Upper lobe of left lung (tissue), 6 donors: ENCODE measurements around the gene COG5. TPM values are rescaled to one million over a fixed set of nuclear protein-coding genes. Genes with fewer than 3 reads are reported as not detected.

Experiments
- ATAC-seq, 2 donors: fragments of 200-7000 bp; cut with Tn5 transposase; one replicate each; pipeline ENCODE4 v1.9.1; 2022; ENCODE audit warnings: mild to moderate bottlenecking in 2 of 2, moderate library complexity in 2 of 2; ENCODE audit not compliant: low FRiP score in 2 of 2
- DNase-seq, 2 donors: peaks; one replicate each; pipeline ENCODE4 v3.0.0-alpha.2; 2019 to 2020
- H3K27ac ChIP-seq, 4 donors: fragments of 200-600 bp; sonication (generic); one replicate each; pipeline ENCODE4 v1.5.1; 2016 to 2019
- H3K27me3 ChIP-seq, 4 donors: fragments of 200-600 bp; sonication (generic); one replicate each; pipeline ENCODE4 v1.5.1; 2017 to 2019
- H3K36me3 ChIP-seq, 4 donors: fragments of 200-600 bp; sonication (generic); one replicate each; pipeline ENCODE4 v1.5.1; 2016 to 2019
- H3K4me1 ChIP-seq, 4 donors: fragments of 200-600 bp; sonication (generic); one replicate each; pipeline ENCODE4 v1.5.1; 2018 to 2019
- H3K4me3 ChIP-seq, 4 donors: fragments of 200-600 bp; sonication (generic); one replicate each; pipeline ENCODE4 v1.5.1; 2017 to 2019; ENCODE audit warnings: mild to moderate bottlenecking in 2 of 4, moderate library complexity in 1 of 4
- H3K9me3 ChIP-seq, 4 donors: fragments of 200-600 bp; sonication (generic); one replicate each; pipeline ENCODE4 v1.5.1; 2018 to 2019
- EP300 ChIP-seq, 4 donors: sonication (generic); formaldehyde crosslinking; IDR thresholded peaks; one replicate each; pipeline ENCODE4 v1.5.1; 2017; ENCODE audit warnings: antibody characterized with exemption in 4 of 4, control low read depth in 2 of 4
- POLR2A ChIP-seq, 4 donors: fragments of 450-650 bp; IDR thresholded peaks; one replicate each; pipeline ENCODE4 v1.5.1; 2016 to 2017; ENCODE audit warnings: antibody characterized with exemption in 4 of 4, mild to moderate bottlenecking in 2 of 4
- POLR2AphosphoS5 ChIP-seq, 2 donors: sonication (generic); formaldehyde crosslinking; IDR thresholded peaks; one replicate each; pipeline ENCODE4 v1.5.1; 2017; ENCODE audit warnings: antibody characterized with exemption in 2 of 2
- WGBS, 2 donors: methylation state at CpG; one replicate each; pipeline ENCODE4 v1.1.5; 2017 to 2018; 5-methylcytosine and 5-hydroxymethylcytosine counted together
- total RNA-seq, 6 donors: library from RNA; depleted of rRNA in 4 of 6; stranded (reverse); fragments of >200 nt in 4 of 6; gene quantifications; one replicate each; pipeline versions ENCODE4 v1.1.0 to v1.2.1, GENCODE V29; 2016 to 2021
- TF ChIP-seq, protein P1 (sequence below), 6 experiments: fragments of 450-650 bp in 4 of 6; fragments of 200-600 bp in 2 of 6; sonication (generic) in 2 of 6; IDR thresholded peaks; one replicate each; pipeline ENCODE4 v1.5.1; 2016 to 2019; ENCODE audit warnings: antibody characterized with exemption in 6 of 6
- donor health status: DM: no; HTN: no; CAD: no; lungs with moderate emphysema.
- donor health status: DM: no; HTN: yes; CAD: no; lungs with severe emphysema.

Gene COG5
- total RNA-seq, 6 donors from 2014 or later: 31.6 to 88.0 (median 50.5) TPM

- Histone ChIP-seq H3K4me3 (no peak overlapping the region), H3K4me1 (no peaks in the 10 kb centered on the region), H3K36me3 (no peaks in the 10 kb centered on the region), H3K27me3 (no peaks in the 10 kb centered on the region), H3K9me3 (no peaks in the 10 kb centered on the region), H3K27ac (no peak overlapping the region)
- DNase-seq: no peak
- TF ChIP-seq POLR2A (IDR thresholded peaks at IDR 0.05) (no peak), EP300 (IDR thresholded peaks at IDR 0.05) (no peak), POLR2AphosphoS5 (IDR thresholded peaks at IDR 0.05) (no peak)
- TF ChIP-seq, protein P1, sequence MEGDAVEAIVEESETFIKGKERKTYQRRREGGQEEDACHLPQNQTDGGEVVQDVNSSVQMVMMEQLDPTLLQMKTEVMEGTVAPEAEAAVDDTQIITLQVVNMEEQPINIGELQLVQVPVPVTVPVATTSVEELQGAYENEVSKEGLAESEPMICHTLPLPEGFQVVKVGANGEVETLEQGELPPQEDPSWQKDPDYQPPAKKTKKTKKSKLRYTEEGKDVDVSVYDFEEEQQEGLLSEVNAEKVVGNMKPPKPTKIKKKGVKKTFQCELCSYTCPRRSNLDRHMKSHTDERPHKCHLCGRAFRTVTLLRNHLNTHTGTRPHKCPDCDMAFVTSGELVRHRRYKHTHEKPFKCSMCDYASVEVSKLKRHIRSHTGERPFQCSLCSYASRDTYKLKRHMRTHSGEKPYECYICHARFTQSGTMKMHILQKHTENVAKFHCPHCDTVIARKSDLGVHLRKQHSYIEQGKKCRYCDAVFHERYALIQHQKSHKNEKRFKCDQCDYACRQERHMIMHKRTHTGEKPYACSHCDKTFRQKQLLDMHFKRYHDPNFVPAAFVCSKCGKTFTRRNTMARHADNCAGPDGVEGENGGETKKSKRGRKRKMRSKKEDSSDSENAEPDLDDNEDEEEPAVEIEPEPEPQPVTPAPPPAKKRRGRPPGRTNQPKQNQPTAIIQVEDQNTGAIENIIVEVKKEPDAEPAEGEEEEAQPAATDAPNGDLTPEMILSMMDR (IDR thresholded peaks at IDR 0.05): no peak
- ATAC-seq: no peak
Observed at GRCh38 chr7:107441581-107442422, 121.9 kb downstream of the COG5 start.

DNA sequence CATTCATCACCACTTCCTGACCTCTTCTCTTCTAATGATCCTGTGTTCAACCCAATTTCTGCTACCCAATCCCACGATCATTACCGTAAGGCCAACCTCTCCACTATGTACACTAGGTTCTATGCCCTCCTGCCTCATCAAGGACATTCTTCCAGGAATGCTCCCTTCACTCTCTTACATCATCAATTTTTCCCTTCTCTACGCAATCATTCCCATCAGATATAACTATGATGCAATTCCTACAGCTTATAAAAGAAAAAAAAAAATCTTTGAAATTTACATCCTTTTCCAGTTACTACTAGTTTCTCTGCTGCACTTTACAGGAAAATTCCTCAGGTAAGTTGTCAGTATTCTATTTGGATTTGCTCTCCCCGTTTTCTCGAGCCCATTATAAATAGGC lies 124.7 kb downstream of the COG5 start:
- WGBS, 2 donors: 95 to 97% methylated on average over 5 of the region's 5 CpGs
- DNase-seq (no peak), ATAC-seq (no peak)
- no peak overlapping the region for H3K4me3 ChIP-seq
- TF ChIP-seq POLR2AphosphoS5 (IDR thresholded peaks at IDR 0.05) (no peak), POLR2A (IDR thresholded peaks at IDR 0.05) (no peak), EP300 (IDR thresholded peaks at IDR 0.05) (no peak)
- TF ChIP-seq, protein P1 (IDR thresholded peaks at IDR 0.05): no peak
- no peaks in the 10 kb centered on the region for H3K9me3 ChIP-seq
- no peaks in the 10 kb centered on the region for H3K27me3 ChIP-seq
- no peaks in the 10 kb centered on the region for H3K4me1 ChIP-seq
- H3K36me3 ChIP-seq: no peaks in the 10 kb centered on the region
- H3K27ac ChIP-seq: no peak overlapping the region

DNA sequence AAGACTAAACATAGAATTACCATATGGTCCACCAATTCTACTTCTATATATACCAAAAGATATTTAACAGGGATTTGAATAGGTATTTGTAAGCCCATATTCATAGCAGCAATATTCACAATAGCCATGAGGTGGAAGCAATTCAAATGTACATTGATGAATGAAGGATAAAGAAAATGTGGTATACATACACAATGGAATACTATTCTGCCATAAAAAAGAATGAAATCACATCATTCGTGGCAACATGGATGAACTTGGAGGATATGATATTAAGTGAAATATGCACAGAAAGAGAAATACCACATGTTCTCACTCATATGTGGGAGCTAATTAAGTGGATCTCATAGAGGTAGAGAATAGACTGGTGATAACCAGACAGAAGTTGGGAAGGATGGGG lies 128.0 kb downstream of the COG5 start:
- H3K4me1 ChIP-seq: no peaks in the 10 kb centered on the region
- no peak for ATAC-seq
- TF ChIP-seq POLR2A (IDR thresholded peaks at IDR 0.05): no peak
- no peak for TF ChIP-seq EP300 (IDR thresholded peaks at IDR 0.05)
- no peak for TF ChIP-seq POLR2AphosphoS5 (IDR thresholded peaks at IDR 0.05)
- TF ChIP-seq, protein P1 (IDR thresholded peaks at IDR 0.05): no peak
- no peaks in the 10 kb centered on the region for H3K9me3 ChIP-seq
- 97 to 98% methylated on average over 1 of the region's 1 CpG for WGBS, 2 donors
- H3K27ac ChIP-seq: no peak overlapping the region
- H3K4me3 ChIP-seq: no peak overlapping the region
- H3K36me3 ChIP-seq: no peaks in the 10 kb centered on the region
- DNase-seq: no peak
- no peaks in the 10 kb centered on the region for H3K27me3 ChIP-seq

DNA sequence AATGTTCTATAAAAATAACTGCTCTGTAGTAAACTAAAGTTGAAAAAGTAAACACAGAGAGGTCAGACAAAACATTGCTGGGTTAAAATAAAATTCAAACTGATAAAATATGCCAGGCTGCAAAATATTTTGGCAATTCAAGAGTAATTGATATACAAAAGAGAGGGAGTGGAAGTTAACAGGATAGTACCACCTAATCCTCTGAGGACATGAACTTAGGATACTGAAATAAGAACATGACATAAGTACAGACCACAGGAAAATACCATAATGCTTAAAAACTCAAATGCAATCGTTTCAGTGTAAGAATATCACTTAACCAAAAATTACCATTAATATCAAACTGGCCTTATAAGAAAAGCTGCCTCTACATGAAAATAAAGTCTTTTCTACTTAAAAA lies 131.5 kb downstream of the COG5 start:
- DNase-seq (no peak), ATAC-seq (no peak)
- no peak overlapping the region for H3K4me3 ChIP-seq
- no peak overlapping the region for H3K27ac ChIP-seq
- no peak for TF ChIP-seq POLR2AphosphoS5 (IDR thresholded peaks at IDR 0.05)
- TF ChIP-seq, protein P1 (IDR thresholded peaks at IDR 0.05): no peak
- no peak for TF ChIP-seq EP300 (IDR thresholded peaks at IDR 0.05)
- TF ChIP-seq POLR2A (IDR thresholded peaks at IDR 0.05): no peak
- H3K9me3 ChIP-seq: no peaks in the 10 kb centered on the region
- no peaks in the 10 kb centered on the region for H3K4me1 ChIP-seq
- 58 to 62% methylated on average over 1 of the region's 1 CpG for WGBS, 2 donors
- H3K36me3 ChIP-seq: no peaks in the 10 kb centered on the region
- no peaks in the 10 kb centered on the region for H3K27me3 ChIP-seq

- TF ChIP-seq POLR2AphosphoS5 (IDR thresholded peaks at IDR 0.05): no peak
- TF ChIP-seq, protein P1 (IDR thresholded peaks at IDR 0.05): no peak
- TF ChIP-seq EP300 (IDR thresholded peaks at IDR 0.05): no peak
- TF ChIP-seq POLR2A (IDR thresholded peaks at IDR 0.05): no peak
- DNase-seq (no peak), ATAC-seq (no peak)
- Histone ChIP-seq H3K4me3 (no peak overlapping the region), H3K27me3 (no peaks in the 10 kb centered on the region), H3K4me1 (no peaks in the 10 kb centered on the region), H3K36me3 (peaks cover 0 to 4% (median 0%) of the 10 kb centered on the region in 4 donors), H3K9me3 (no peaks in the 10 kb centered on the region), H3K27ac (no peak overlapping the region)
Observed at GRCh38 chr7:107430057-107430456, 133.7 kb downstream of the COG5 start.
